ENCODE measurements around the gene ADPRS. TPM values are rescaled to one million over a fixed set of nuclear protein-coding genes. Genes with fewer than 3 reads are reported as not detected.
A peak's percentile ranks its signal among the peaks of the same experiment; 100 is the strongest.

ADPRS gene
- total and polyA plus RNA-seq, 4 donors, result 20.3 to 46.1 (median 42.1) TPM

DNA sequence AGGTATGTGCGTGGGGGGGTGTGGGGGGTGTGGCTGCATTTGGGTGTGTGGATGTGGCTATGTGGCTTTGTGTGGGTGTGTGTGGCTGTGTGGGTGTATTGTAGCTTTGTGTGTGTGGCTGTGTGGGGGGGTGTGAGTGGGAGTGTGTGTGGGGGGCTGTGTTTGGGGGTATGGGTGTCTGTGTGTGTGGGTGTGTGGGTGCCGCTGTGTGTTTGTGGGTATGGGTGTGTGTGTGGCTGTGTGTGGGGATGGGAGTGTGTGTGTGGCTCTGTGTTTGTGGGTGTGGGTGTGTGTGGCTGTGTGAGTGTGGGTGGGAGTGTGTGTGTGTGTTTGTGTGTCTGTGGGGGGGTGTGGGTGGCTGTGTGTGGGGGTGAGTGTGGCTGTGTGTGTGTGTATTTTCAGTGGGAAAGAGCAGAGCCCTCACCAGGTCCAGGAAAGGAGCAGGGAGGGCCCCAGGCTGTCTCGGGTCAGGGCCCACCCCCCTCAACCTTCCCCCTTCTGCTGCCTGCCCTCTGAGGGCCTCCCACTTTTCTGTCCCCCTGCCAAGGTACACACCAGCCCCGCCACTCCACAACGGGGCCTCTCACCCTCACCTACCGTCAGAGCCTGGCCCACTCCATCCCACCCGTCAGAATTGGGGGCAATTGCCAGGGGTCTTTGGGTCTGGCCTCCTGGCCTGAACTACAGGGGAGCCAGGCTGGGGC, 38.3 kb downstream of the ADPRS start:
- H3K4me1 ChIP-seq (ENCODE audit: control insufficient read depth, insufficient read depth, low read length), result peaks cover 25% of the 10 kb centered on the region
- no peak overlapping the region for H3K4me3 ChIP-seq (ENCODE audit: low read depth, low read length)
- H3K27ac ChIP-seq (ENCODE audit: low read depth, low read length), result no peak overlapping the region
- no peaks in the 10 kb centered on the region for H3K36me3 ChIP-seq (ENCODE audit: control insufficient read depth, insufficient read depth, low read length)
- no peaks in the 10 kb centered on the region for H3K9me3 ChIP-seq (ENCODE audit: control insufficient read depth, insufficient read depth, low read length)
- H3K27me3 ChIP-seq (ENCODE audit: control insufficient read depth, insufficient read depth, low read length), result peaks cover 30% of the 10 kb centered on the region
- no peak for DNase-seq (ENCODE audit: low read depth in 4 of 6, low spot score in 6 of 6)
- WGBS (ENCODE audit: insufficient coverage), result 65% methylated on average over 5 of the region's 7 CpGs

DNA sequence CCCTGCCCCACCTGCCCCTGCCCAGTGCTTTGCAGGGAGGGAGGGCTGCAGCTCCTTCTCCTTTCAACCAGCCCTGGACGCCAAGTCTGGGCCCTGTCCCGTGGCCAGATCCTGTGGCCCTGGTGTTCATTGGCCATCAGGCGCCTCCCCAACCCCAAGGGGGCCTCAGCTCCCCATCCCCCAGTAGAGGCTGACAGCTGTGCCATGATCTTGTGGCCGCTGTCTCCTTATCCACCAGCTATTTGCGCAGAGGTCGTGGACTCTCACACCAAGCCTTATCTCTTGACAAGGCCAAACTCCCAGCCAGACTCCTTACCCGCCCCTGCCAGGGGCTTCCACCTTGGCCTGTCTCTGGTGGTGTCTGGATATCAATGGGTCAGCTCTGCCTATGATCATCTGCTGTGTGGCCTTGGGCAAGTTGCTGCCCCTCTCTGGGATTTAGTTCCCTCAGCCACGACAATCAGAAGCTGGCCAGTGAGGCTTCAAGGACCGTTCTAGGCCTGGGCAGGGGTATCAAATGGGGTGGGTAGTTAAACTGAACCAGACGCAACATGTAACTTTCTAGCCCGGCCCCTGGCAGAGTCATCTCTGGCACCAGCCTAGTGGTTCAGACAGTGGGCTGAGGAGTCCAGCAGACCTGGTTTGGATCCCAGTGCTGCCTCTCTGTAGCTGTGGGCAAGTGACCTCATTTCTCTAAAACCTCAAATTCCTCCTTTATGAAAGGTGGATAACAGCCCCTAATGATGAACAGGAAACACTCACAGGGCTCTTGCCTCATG, 39.6 kb downstream of the ADPRS start:
- no peak for DNase-seq (ENCODE audit: low read depth in 4 of 6, low spot score in 6 of 6)
- Histone ChIP-seq H3K27me3 (ENCODE audit: control insufficient read depth, insufficient read depth, low read length) (peaks cover 25% of the 10 kb centered on the region), H3K4me3 (ENCODE audit: low read depth, low read length) (no peak overlapping the region), H3K27ac (ENCODE audit: low read depth, low read length) (no peak overlapping the region), H3K36me3 (ENCODE audit: control insufficient read depth, insufficient read depth, low read length) (no peaks in the 10 kb centered on the region), H3K9me3 (ENCODE audit: control insufficient read depth, insufficient read depth, low read length) (no peaks in the 10 kb centered on the region), H3K4me1 (ENCODE audit: control insufficient read depth, insufficient read depth, low read length) (peaks cover 21% of the 10 kb centered on the region)
- 84% methylated on average over 9 of the region's 11 CpGs for WGBS (ENCODE audit: insufficient coverage)

DNA sequence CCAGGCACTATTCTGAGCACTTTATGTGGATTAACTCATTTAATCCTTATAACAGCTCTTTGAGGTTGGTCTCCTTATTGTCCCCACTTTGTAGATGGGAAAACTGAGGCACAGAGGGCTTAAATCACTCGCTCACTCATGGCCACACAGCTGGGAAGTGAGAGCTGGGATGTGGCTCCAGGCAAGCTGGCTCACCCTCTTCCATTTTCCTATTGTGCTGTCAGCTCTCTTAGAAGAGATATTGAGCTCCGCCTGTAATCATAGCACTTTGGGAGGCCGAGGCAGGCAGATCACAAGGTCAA, 40.2 kb downstream of the ADPRS start:
- no peaks in the 10 kb centered on the region for H3K9me3 ChIP-seq (ENCODE audit: control insufficient read depth, insufficient read depth, low read length)
- DNase-seq (ENCODE audit: low read depth in 4 of 6, low spot score in 6 of 6), result no peak
- H3K36me3 ChIP-seq (ENCODE audit: control insufficient read depth, insufficient read depth, low read length), result no peaks in the 10 kb centered on the region
- no peak overlapping the region for H3K27ac ChIP-seq (ENCODE audit: low read depth, low read length)
- WGBS (ENCODE audit: insufficient coverage), result 100% methylated on average over 1 of the region's 3 CpGs
- H3K4me1 ChIP-seq (ENCODE audit: control insufficient read depth, insufficient read depth, low read length), result peaks cover 25% of the 10 kb centered on the region
- H3K4me3 ChIP-seq (ENCODE audit: low read depth, low read length), result no peak overlapping the region
- H3K27me3 ChIP-seq (ENCODE audit: control insufficient read depth, insufficient read depth, low read length), result peaks cover 22% of the 10 kb centered on the region

DNA sequence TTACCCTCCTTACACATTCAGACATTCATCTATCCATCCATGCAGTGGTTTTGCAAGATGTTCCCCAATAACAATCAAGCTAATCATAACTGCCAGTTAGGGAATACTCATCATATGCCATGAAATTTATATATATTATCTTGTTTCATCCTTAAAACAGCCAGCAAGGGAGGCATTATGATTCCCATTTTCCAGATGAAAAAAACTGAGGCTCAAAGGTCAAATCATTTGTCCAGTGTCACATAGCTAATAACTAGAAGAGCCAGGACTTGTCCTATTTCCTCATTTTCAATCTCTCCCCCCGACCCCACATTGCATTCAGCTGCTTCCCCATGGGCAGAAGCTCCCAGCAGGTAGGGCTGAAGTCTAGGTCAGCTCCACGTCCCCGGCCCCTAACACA, 43.3 kb downstream of the ADPRS start:
- no peak for DNase-seq (ENCODE audit: low read depth in 4 of 6, low spot score in 6 of 6)
- 44% methylated on average over 1 of the region's 3 CpGs for WGBS (ENCODE audit: insufficient coverage)

DNA sequence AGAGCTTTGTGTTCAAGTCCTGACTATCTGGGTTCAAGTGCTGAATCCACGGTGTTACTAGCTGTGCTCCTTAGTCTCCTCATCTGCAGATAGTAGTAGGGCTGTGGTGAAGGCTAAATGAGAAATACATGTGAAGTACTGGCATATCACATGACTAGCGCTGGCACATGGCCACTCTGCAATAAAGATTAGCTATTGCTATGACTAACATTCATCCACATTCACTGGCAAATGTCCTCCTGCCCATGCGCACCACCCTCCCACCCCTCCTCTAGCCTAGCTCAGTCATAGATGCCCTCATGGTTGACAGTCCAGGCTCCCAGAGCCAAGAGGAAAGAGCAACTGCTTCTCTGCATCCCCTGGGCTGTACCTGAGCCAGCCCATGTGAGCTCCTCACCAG, 44.8 kb downstream of the ADPRS start:
- WGBS (ENCODE audit: insufficient coverage), result 80% methylated on average over 2 of the region's 3 CpGs
- Histone ChIP-seq H3K4me3 (ENCODE audit: low read depth, low read length) (no peak overlapping the region), H3K27ac (ENCODE audit: low read depth, low read length) (peak overlapping the region; percentile 29), H3K27me3 (ENCODE audit: control insufficient read depth, insufficient read depth, low read length) (no peaks in the 10 kb centered on the region), H3K4me1 (ENCODE audit: control insufficient read depth, insufficient read depth, low read length) (peaks cover 19% of the 10 kb centered on the region), H3K36me3 (ENCODE audit: control insufficient read depth, insufficient read depth, low read length) (peaks cover 20% of the 10 kb centered on the region), H3K9me3 (ENCODE audit: control insufficient read depth, insufficient read depth, low read length) (no peaks in the 10 kb centered on the region)
- peak in 1 of 6 donors; percentile 41 for DNase-seq (ENCODE audit: low read depth in 4 of 6, low spot score in 6 of 6)

More for the DNA sequence above, 43.3 kb downstream of the ADPRS start:
- no peak overlapping the region for H3K4me3 ChIP-seq (ENCODE audit: low read depth, low read length)
- H3K9me3 ChIP-seq (ENCODE audit: control insufficient read depth, insufficient read depth, low read length), result no peaks in the 10 kb centered on the region
- H3K27ac ChIP-seq (ENCODE audit: low read depth, low read length), result no peak overlapping the region
- H3K4me1 ChIP-seq (ENCODE audit: control insufficient read depth, insufficient read depth, low read length), result peaks cover 21% of the 10 kb centered on the region
- H3K36me3 ChIP-seq (ENCODE audit: control insufficient read depth, insufficient read depth, low read length), result peaks cover 7% of the 10 kb centered on the region
- H3K27me3 ChIP-seq (ENCODE audit: control insufficient read depth, insufficient read depth, low read length), result no peaks in the 10 kb centered on the region

DNA sequence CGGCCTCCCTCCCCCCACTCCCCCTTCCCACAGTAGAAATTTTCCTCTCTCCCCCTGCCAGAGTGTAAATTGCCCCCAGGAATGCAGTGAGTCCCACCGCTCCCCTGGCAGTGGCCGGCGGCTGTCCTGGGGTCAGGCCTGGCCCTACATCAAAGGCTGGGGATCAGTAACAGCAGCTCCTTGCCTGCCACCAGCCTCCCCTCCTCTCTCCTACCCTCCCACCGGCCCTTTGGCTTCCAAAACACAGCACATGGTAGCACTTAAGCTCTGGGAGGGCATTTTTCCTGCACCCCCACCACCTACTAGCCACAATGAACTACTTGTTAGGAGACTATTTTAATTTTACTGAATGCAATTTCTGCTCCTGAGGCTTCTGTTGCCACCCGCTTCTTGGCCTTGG, 45.3 kb downstream of the ADPRS start:
- DNase-seq (ENCODE audit: low read depth in 4 of 6, low spot score in 6 of 6), result no peak
- Histone ChIP-seq H3K27me3 (ENCODE audit: control insufficient read depth, insufficient read depth, low read length) (no peaks in the 10 kb centered on the region), H3K4me1 (ENCODE audit: control insufficient read depth, insufficient read depth, low read length) (peaks cover 19% of the 10 kb centered on the region), H3K36me3 (ENCODE audit: control insufficient read depth, insufficient read depth, low read length) (peaks cover 20% of the 10 kb centered on the region), H3K9me3 (ENCODE audit: control insufficient read depth, insufficient read depth, low read length) (no peaks in the 10 kb centered on the region), H3K27ac (ENCODE audit: low read depth, low read length) (peak overlapping the region; percentile 33), H3K4me3 (ENCODE audit: low read depth, low read length) (no peak overlapping the region)
- WGBS (ENCODE audit: insufficient coverage), result 36% methylated on average over 6 of the region's 6 CpGs

DNA sequence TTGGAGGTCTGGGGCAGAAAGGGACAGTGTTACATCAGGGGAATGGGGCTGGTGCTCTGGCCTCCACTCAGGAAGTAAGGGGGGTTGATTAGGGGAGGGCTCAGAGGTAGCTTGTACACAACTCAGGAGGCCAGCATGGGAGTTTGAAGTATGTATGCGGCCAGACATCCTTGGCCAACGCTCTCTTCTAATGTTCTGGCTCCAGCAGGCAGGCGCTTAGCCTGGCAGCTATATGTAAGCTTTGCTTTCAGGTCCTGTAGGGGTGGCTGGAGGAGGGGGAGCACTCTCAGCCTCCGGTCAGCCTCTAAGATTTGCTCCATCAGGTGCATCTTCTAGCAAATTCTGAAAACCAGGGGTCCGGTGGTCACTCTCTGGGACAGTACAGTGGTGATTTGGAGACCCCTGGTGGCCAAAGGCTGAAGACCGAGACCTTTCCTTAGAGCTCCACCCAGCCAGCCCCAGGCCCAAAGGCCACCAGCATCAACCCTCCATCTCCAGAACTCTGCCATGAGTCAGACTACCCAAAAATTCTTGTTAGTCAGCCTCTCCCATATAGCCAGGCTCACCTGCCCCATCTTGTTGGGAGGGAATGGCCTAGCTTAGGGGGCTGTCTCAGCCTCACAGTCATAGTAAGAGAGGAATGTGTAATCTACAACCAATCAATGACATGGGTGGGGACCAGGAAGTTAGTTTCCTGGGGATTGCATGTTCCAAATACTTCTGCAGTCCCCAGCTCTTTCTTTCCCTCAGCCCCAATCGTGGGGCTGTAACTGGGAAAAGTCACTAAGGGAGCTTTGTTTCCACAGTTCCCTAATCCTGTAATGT, 46.0 kb downstream of the ADPRS start:
- WGBS (ENCODE audit: insufficient coverage), result 54% methylated on average over 6 of the region's 7 CpGs
- Histone ChIP-seq H3K27me3 (ENCODE audit: control insufficient read depth, insufficient read depth, low read length) (no peaks in the 10 kb centered on the region), H3K4me3 (ENCODE audit: low read depth, low read length) (no peak overlapping the region), H3K4me1 (ENCODE audit: control insufficient read depth, insufficient read depth, low read length) (peaks cover 19% of the 10 kb centered on the region), H3K27ac (ENCODE audit: low read depth, low read length) (peak overlapping the region; percentile 64), H3K36me3 (ENCODE audit: control insufficient read depth, insufficient read depth, low read length) (peaks cover 20% of the 10 kb centered on the region), H3K9me3 (ENCODE audit: control insufficient read depth, insufficient read depth, low read length) (no peaks in the 10 kb centered on the region)
- peak in 2 of 6 donors; percentile 62 to 75 for DNase-seq (ENCODE audit: low read depth in 4 of 6, low spot score in 6 of 6)

DNA sequence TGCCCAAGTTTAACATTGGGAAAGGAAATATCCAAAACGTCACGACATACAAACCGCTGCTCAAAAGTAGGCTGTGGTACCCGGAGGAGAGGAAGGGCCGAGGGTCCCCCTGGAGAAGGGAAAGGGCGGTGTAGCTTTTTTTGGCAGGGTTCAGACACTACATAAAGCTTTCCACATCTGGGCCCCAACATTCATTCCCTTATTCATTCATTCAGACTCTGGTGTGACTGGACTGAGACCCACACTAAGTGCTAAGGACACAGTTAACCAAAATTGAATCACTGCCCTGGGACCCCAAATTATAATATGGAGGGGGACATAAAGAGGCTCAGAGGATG, 46.6 kb downstream of the ADPRS start:
- 87% methylated on average over 3 of the region's 6 CpGs for WGBS (ENCODE audit: insufficient coverage)
- DNase-seq (ENCODE audit: low read depth in 4 of 6, low spot score in 6 of 6), result no peak
- Histone ChIP-seq H3K9me3 (ENCODE audit: control insufficient read depth, insufficient read depth, low read length) (no peaks in the 10 kb centered on the region), H3K27me3 (ENCODE audit: control insufficient read depth, insufficient read depth, low read length) (no peaks in the 10 kb centered on the region), H3K4me3 (ENCODE audit: low read depth, low read length) (no peak overlapping the region), H3K4me1 (ENCODE audit: control insufficient read depth, insufficient read depth, low read length) (peaks cover 19% of the 10 kb centered on the region), H3K36me3 (ENCODE audit: control insufficient read depth, insufficient read depth, low read length) (peaks cover 20% of the 10 kb centered on the region), H3K27ac (ENCODE audit: low read depth, low read length) (peak overlapping the region; percentile 64)

DNA sequence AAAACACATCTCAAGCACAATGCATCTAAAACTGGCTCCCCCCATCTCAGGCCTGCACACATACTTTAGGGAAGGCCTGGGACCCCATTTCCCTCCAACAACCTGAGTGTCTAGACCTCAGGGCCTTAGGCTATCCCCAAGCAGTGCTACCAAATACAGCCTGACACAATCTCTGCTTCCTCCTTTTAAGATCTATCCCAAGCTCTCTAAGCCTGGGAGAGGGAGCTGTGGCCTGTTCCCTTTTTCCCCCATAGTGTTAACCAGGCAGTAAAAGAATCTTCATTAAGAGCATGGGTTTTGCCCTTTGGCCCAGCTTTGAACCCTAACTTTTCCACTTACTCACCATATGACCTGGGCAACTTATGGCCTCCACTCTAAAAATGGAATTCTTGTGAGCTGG, 47.1 kb downstream of the ADPRS start:
- Histone ChIP-seq H3K36me3 (ENCODE audit: control insufficient read depth, insufficient read depth, low read length) (peaks cover 20% of the 10 kb centered on the region), H3K9me3 (ENCODE audit: control insufficient read depth, insufficient read depth, low read length) (no peaks in the 10 kb centered on the region), H3K27me3 (ENCODE audit: control insufficient read depth, insufficient read depth, low read length) (no peaks in the 10 kb centered on the region), H3K4me1 (ENCODE audit: control insufficient read depth, insufficient read depth, low read length) (peaks cover 19% of the 10 kb centered on the region), H3K27ac (ENCODE audit: low read depth, low read length) (no peak overlapping the region), H3K4me3 (ENCODE audit: low read depth, low read length) (no peak overlapping the region)
- DNase-seq (ENCODE audit: low read depth in 4 of 6, low spot score in 6 of 6), result no peak
